CD4-positive, alpha-beta T cell treated with Interleukin-12 subunit alpha and Interleukin-12 subunit beta, for 1 hour (primary cell): Measurements from ENCODE around the gene LPP.
A peak's percentile ranks its signal among the peaks of the same experiment; 100 is the strongest.

Experiments
- DNase-seq: peaks from one replicate; pipeline ENCODE4 v3.0.0-alpha.2; 2020

LPP gene

GRCh38 chr3:188529228-188529627 is 375.3 kb downstream of the LPP start:
- DNase-seq, result no peak

- DNase-seq, result no peak
Measured at GRCh38 chr3:188530226-188530625, 376.3 kb downstream of the LPP start.

GRCh38 chr3:188531210-188531609 is 377.3 kb downstream of the LPP start:
- DNase-seq, result no peak

GRCh38 chr3:188533172-188533571 is 379.2 kb downstream of the LPP start:
- DNase-seq, result no peak

- no peak for DNase-seq
Measured at GRCh38 chr3:188533612-188534357, 379.8 kb downstream of the LPP start.

- DNase-seq, result no peak
Measured at GRCh38 chr3:188534633-188535032, 380.7 kb downstream of the LPP start.

- DNase-seq, result no peak
Measured at GRCh38 chr3:188537606-188538005, 383.6 kb downstream of the LPP start.

GRCh38 chr3:188539037-188539436 is 385.1 kb downstream of the LPP start:
- no peak for DNase-seq

- no peak for DNase-seq
Measured at GRCh38 chr3:188539631-188540194, 385.8 kb downstream of the LPP start.

GRCh38 chr3:188542196-188542595 is 388.2 kb downstream of the LPP start:
- DNase-seq, result no peak

- DNase-seq, result no peak
Measured at GRCh38 chr3:188544012-188544411, 390.1 kb downstream of the LPP start.

GRCh38 chr3:188546835-188547670 is 393.1 kb downstream of the LPP start:
- DNase-seq, result no peak

GRCh38 chr3:188553569-188553968 is 399.6 kb downstream of the LPP start:
- DNase-seq, result peak; percentile 57

GRCh38 chr3:188554404-188554803 is 400.4 kb downstream of the LPP start:
- DNase-seq, result no peak

GRCh38 chr3:188557235-188557634 is 403.3 kb downstream of the LPP start:
- DNase-seq, result no peak

- DNase-seq, result no peak
Measured at GRCh38 chr3:188558343-188559071, 404.6 kb downstream of the LPP start.

GRCh38 chr3:188559072-188559429 is 405.1 kb downstream of the LPP start:
- DNase-seq, result no peak

GRCh38 chr3:188559856-188560255 is 405.9 kb downstream of the LPP start:
- DNase-seq, result no peak

- DNase-seq, result no peak
Measured at GRCh38 chr3:188562144-188562543, 408.2 kb downstream of the LPP start.

- no peak for DNase-seq
Measured at GRCh38 chr3:188567478-188568195, 413.7 kb downstream of the LPP start.

GRCh38 chr3:188568736-188569135 is 414.8 kb downstream of the LPP start:
- DNase-seq, result no peak

GRCh38 chr3:188571531-188572095 is 417.7 kb downstream of the LPP start:
- no peak for DNase-seq
